ENCODE data around the gene KLHL40.

The KLHL40 gene

GRCh38 chr3:42656680-42657610 is 28.4 kb upstream of the KLHL40 start:
- H3K36me3 ChIP-seq (ENCODE audit: insufficient read depth, low read length) = no peaks in the 10 kb centered on the region
- H3K79me2 ChIP-seq (ENCODE audit: control insufficient read depth, insufficient read depth, low read length, unreplicated experiment) = peaks cover 44% of the 10 kb centered on the region
- H2AFZ ChIP-seq (ENCODE audit: low read length, unreplicated experiment) = no peak overlapping the region
- H3K27ac ChIP-seq (ENCODE audit: low read depth, low read length) = no peak overlapping the region
- peaks cover 42% of the 10 kb centered on the region for H3K4me1 ChIP-seq (ENCODE audit: control insufficient read depth, insufficient read depth, low read length, unreplicated experiment)
- H3K27me3 ChIP-seq (ENCODE audit: insufficient read depth, low read length) = no peaks in the 10 kb centered on the region
- H3K4me3 ChIP-seq (ENCODE audit: low read depth, low read length) = no peak overlapping the region; the same call in 1 of the 2 replicates

GRCh38 chr3:42657675-42658074 is 27.7 kb upstream of the KLHL40 start:
- Histone ChIP-seq H3K4me1 (ENCODE audit: control insufficient read depth, insufficient read depth, low read length, unreplicated experiment) (peaks cover 34% of the 10 kb centered on the region), H3K27me3 (ENCODE audit: insufficient read depth, low read length) (no peaks in the 10 kb centered on the region), H2AFZ (ENCODE audit: low read length, unreplicated experiment) (no peak overlapping the region), H3K79me2 (ENCODE audit: control insufficient read depth, insufficient read depth, low read length, unreplicated experiment) (peaks cover 43% of the 10 kb centered on the region), H3K27ac (ENCODE audit: low read depth, low read length) (no peak overlapping the region), H3K36me3 (ENCODE audit: insufficient read depth, low read length) (no peaks in the 10 kb centered on the region), H3K4me3 (ENCODE audit: low read depth, low read length) (no peak overlapping the region)

- H2AFZ ChIP-seq (ENCODE audit: low read length, unreplicated experiment) = no peak overlapping the region
- peaks cover 38% of the 10 kb centered on the region for H3K79me2 ChIP-seq (ENCODE audit: control insufficient read depth, insufficient read depth, low read length, unreplicated experiment)
- H3K27ac ChIP-seq (ENCODE audit: low read depth, low read length) = no peak overlapping the region
- H3K4me3 ChIP-seq (ENCODE audit: low read depth, low read length) = no peak overlapping the region
- H3K27me3 ChIP-seq (ENCODE audit: insufficient read depth, low read length) = no peaks in the 10 kb centered on the region
- H3K36me3 ChIP-seq (ENCODE audit: insufficient read depth, low read length) = no peaks in the 10 kb centered on the region
- H3K4me1 ChIP-seq (ENCODE audit: control insufficient read depth, insufficient read depth, low read length, unreplicated experiment) = peaks cover 29% of the 10 kb centered on the region
Measured at GRCh38 chr3:42658091-42658770, 27.1 kb upstream of the KLHL40 start.

- H3K4me3 ChIP-seq (ENCODE audit: low read depth, low read length) = no peak overlapping the region
- no peaks in the 10 kb centered on the region for H3K27me3 ChIP-seq (ENCODE audit: insufficient read depth, low read length)
- H3K4me1 ChIP-seq (ENCODE audit: control insufficient read depth, insufficient read depth, low read length, unreplicated experiment) = peaks cover 27% of the 10 kb centered on the region
- no peak overlapping the region for H2AFZ ChIP-seq (ENCODE audit: low read length, unreplicated experiment)
- peaks cover 31% of the 10 kb centered on the region for H3K79me2 ChIP-seq (ENCODE audit: control insufficient read depth, insufficient read depth, low read length, unreplicated experiment)
- H3K27ac ChIP-seq (ENCODE audit: low read depth, low read length) = no peak overlapping the region
- H3K36me3 ChIP-seq (ENCODE audit: insufficient read depth, low read length) = no peaks in the 10 kb centered on the region
Measured at GRCh38 chr3:42658771-42659390, 26.5 kb upstream of the KLHL40 start.

GRCh38 chr3:42659451-42660130 is 25.7 kb upstream of the KLHL40 start:
- Histone ChIP-seq H3K27me3 (ENCODE audit: insufficient read depth, low read length) (no peaks in the 10 kb centered on the region), H3K27ac (ENCODE audit: low read depth, low read length) (no peak overlapping the region), H3K79me2 (ENCODE audit: control insufficient read depth, insufficient read depth, low read length, unreplicated experiment) (peaks cover 26% of the 10 kb centered on the region), H3K4me3 (ENCODE audit: low read depth, low read length) (no peak overlapping the region), H3K36me3 (ENCODE audit: insufficient read depth, low read length) (no peaks in the 10 kb centered on the region), H2AFZ (ENCODE audit: low read length, unreplicated experiment) (no peak overlapping the region), H3K4me1 (ENCODE audit: control insufficient read depth, insufficient read depth, low read length, unreplicated experiment) (peaks cover 27% of the 10 kb centered on the region)

- Histone ChIP-seq H3K79me2 (ENCODE audit: control insufficient read depth, insufficient read depth, low read length, unreplicated experiment) (peaks cover 21% of the 10 kb centered on the region), H3K4me1 (ENCODE audit: control insufficient read depth, insufficient read depth, low read length, unreplicated experiment) (peaks cover 24% of the 10 kb centered on the region), H3K4me3 (ENCODE audit: low read depth, low read length) (no peak overlapping the region), H3K36me3 (ENCODE audit: insufficient read depth, low read length) (no peaks in the 10 kb centered on the region), H3K27me3 (ENCODE audit: insufficient read depth, low read length) (no peaks in the 10 kb centered on the region), H3K27ac (ENCODE audit: low read depth, low read length) (no peak overlapping the region), H2AFZ (ENCODE audit: low read length, unreplicated experiment) (no peak overlapping the region)
Measured at GRCh38 chr3:42660131-42660715, 25.1 kb upstream of the KLHL40 start.

GRCh38 chr3:42660898-42661297 is 24.4 kb upstream of the KLHL40 start:
- Histone ChIP-seq H3K4me3 (ENCODE audit: low read depth, low read length) (no peak overlapping the region), H3K27ac (ENCODE audit: low read depth, low read length) (no peak overlapping the region)

GRCh38 chr3:42661593-42662022 is 23.7 kb upstream of the KLHL40 start:
- Histone ChIP-seq H3K27ac (ENCODE audit: low read depth, low read length) (no peak overlapping the region), H3K27me3 (ENCODE audit: insufficient read depth, low read length) (no peaks in the 10 kb centered on the region)

More at GRCh38 chr3:42660898-42661297, 24.4 kb upstream of the KLHL40 start:
- Histone ChIP-seq H3K36me3 (ENCODE audit: insufficient read depth, low read length) (no peaks in the 10 kb centered on the region), H3K79me2 (ENCODE audit: control insufficient read depth, insufficient read depth, low read length, unreplicated experiment) (peaks cover 14% of the 10 kb centered on the region), H2AFZ (ENCODE audit: low read length, unreplicated experiment) (no peak overlapping the region), H3K27me3 (ENCODE audit: insufficient read depth, low read length) (no peaks in the 10 kb centered on the region), H3K4me1 (ENCODE audit: control insufficient read depth, insufficient read depth, low read length, unreplicated experiment) (peaks cover 17% of the 10 kb centered on the region)

GRCh38 chr3:42662037-42662812 is 23.1 kb upstream of the KLHL40 start:
- H3K4me3 ChIP-seq (ENCODE audit: low read depth, low read length) = no peak overlapping the region
- no peak overlapping the region for H3K27ac ChIP-seq (ENCODE audit: low read depth, low read length)
- H3K27me3 ChIP-seq (ENCODE audit: insufficient read depth, low read length) = no peaks in the 10 kb centered on the region
- no peaks in the 10 kb centered on the region for H3K36me3 ChIP-seq (ENCODE audit: insufficient read depth, low read length)
- peaks cover 10% of the 10 kb centered on the region for H3K4me1 ChIP-seq (ENCODE audit: control insufficient read depth, insufficient read depth, low read length, unreplicated experiment)
- no peak overlapping the region for H2AFZ ChIP-seq (ENCODE audit: low read length, unreplicated experiment)
- peaks cover 3% of the 10 kb centered on the region for H3K79me2 ChIP-seq (ENCODE audit: control insufficient read depth, insufficient read depth, low read length, unreplicated experiment)

More at GRCh38 chr3:42661593-42662022, 23.7 kb upstream of the KLHL40 start:
- Histone ChIP-seq H2AFZ (ENCODE audit: low read length, unreplicated experiment) (no peak overlapping the region), H3K79me2 (ENCODE audit: control insufficient read depth, insufficient read depth, low read length, unreplicated experiment) (peaks cover 9% of the 10 kb centered on the region), H3K4me3 (ENCODE audit: low read depth, low read length) (no peak overlapping the region), H3K4me1 (ENCODE audit: control insufficient read depth, insufficient read depth, low read length, unreplicated experiment) (peaks cover 10% of the 10 kb centered on the region), H3K36me3 (ENCODE audit: insufficient read depth, low read length) (no peaks in the 10 kb centered on the region)
